Keratinocyte (primary cell): Measurements from ENCODE around the gene OR4D1.

Experiments
- CTCF ChIP-seq, 3 experiments: IDR thresholded peaks in 1 of 3; conservative IDR thresholded peaks in 1 of 3; optimal IDR thresholded peaks in 1 of 3; 2 replicates in 2 of 3; 3 replicates in 1 of 3; pipeline versions ENCODE3 to v1.5.1; 2011; ENCODE audit warnings: low read length in 3 of 3, mild to moderate bottlenecking in 3 of 3, moderate library complexity in 2 of 3, control low read depth in 1 of 3, inconsistent platforms in 1 of 3; ENCODE audit not compliant: insufficient read depth in 2 of 3; ENCODE audit errors: extremely low read depth in 1 of 3
- EZH2 ChIP-seq: IDR thresholded peaks from one replicate; pipeline ENCODE4 v1.6.1; 2012; ENCODE audit warnings: inconsistent platforms, mild to moderate bottlenecking, low read length, moderate library complexity

GRCh38 chr17:58144801-58145200, 3.4 kb upstream of the OR4D1 start:
- TF ChIP-seq CTCF (optimal IDR thresholded peaks at IDR 0.05 in 1 of 3, IDR thresholded peaks at IDR 0.05 in 1 of 3, conservative IDR thresholded peaks at IDR 0.05 in 1 of 3; ENCODE audit: extremely low read depth in 1 of 3, insufficient read depth in 2 of 3, low read length in 3 of 3) (no peak), EZH2 (no peak)
